ENCODE measurements around the gene PTPRR. TPM values are rescaled to one million over a fixed set of nuclear protein-coding genes. Genes with fewer than 3 reads are reported as not detected.
A peak's percentile ranks its signal among the peaks of the same experiment; 100 is the strongest.

PTPRR gene
- total and polyA plus RNA-seq, 9 donors: 1.1 to 3.3 (median 2.3) TPM

GRCh38 chr12:70918321-70918720 lies 2.2 kb downstream of the PTPRR start:
- no peak overlapping the region for H3K27ac ChIP-seq (ENCODE audit: low read length)
- H3K27me3 ChIP-seq (ENCODE audit: control insufficient read depth, insufficient read depth, low read length): peaks cover 14% of the 10 kb centered on the region
- no peak overlapping the region for H3K4me3 ChIP-seq (ENCODE audit: low read length)
- WGBS (ENCODE audit: insufficient coverage): no CpG with 5 or more reads among the region's 1 CpG
- no peak for DNase-seq
- no peaks in the 10 kb centered on the region for H3K4me1 ChIP-seq (ENCODE audit: control insufficient read depth, insufficient read depth, low read length)
- no peaks in the 10 kb centered on the region for H3K9me3 ChIP-seq (replicated peaks; ENCODE audit: control insufficient read depth, low read depth, low read length)
- H3K36me3 ChIP-seq (ENCODE audit: control insufficient read depth, insufficient read depth, low read length): no peaks in the 10 kb centered on the region

GRCh38 chr12:70910666-70911065 lies 9.9 kb downstream of the PTPRR start:
- Histone ChIP-seq H3K4me3 (ENCODE audit: low read length) (no peak overlapping the region), H3K9me3 (replicated peaks; ENCODE audit: control insufficient read depth, low read depth, low read length) (no peaks in the 10 kb centered on the region), H3K27ac (ENCODE audit: low read length) (no peak overlapping the region), H3K36me3 (ENCODE audit: control insufficient read depth, insufficient read depth, low read length) (no peaks in the 10 kb centered on the region), H3K4me1 (ENCODE audit: control insufficient read depth, insufficient read depth, low read length) (no peaks in the 10 kb centered on the region), H3K27me3 (ENCODE audit: control insufficient read depth, insufficient read depth, low read length) (no peaks in the 10 kb centered on the region)
- no peak for DNase-seq
- WGBS (ENCODE audit: insufficient coverage): no CpG with 5 or more reads among the region's 1 CpG

GRCh38 chr12:70908978-70909377 lies 11.6 kb downstream of the PTPRR start:
- Histone ChIP-seq H3K4me1 (ENCODE audit: control insufficient read depth, insufficient read depth, low read length) (no peaks in the 10 kb centered on the region), H3K4me3 (ENCODE audit: low read length) (no peak overlapping the region), H3K27ac (ENCODE audit: low read length) (no peak overlapping the region), H3K9me3 (replicated peaks; ENCODE audit: control insufficient read depth, low read depth, low read length) (no peaks in the 10 kb centered on the region), H3K36me3 (ENCODE audit: control insufficient read depth, insufficient read depth, low read length) (no peaks in the 10 kb centered on the region), H3K27me3 (ENCODE audit: control insufficient read depth, insufficient read depth, low read length) (no peaks in the 10 kb centered on the region)
- WGBS (ENCODE audit: insufficient coverage): 83% methylated on average over 1 of the region's 1 CpG
- DNase-seq: no peak

- H3K4me1 ChIP-seq (ENCODE audit: control insufficient read depth, insufficient read depth, low read length): no peaks in the 10 kb centered on the region
- 60% methylated on average over 1 of the region's 2 CpGs for WGBS (ENCODE audit: insufficient coverage)
Observed at GRCh38 chr12:70907412-70907811, 13.1 kb downstream of the PTPRR start.

GRCh38 chr12:70895956-70896355 lies 24.6 kb downstream of the PTPRR start:
- no peak overlapping the region for H3K4me3 ChIP-seq (ENCODE audit: low read length)
- H3K27me3 ChIP-seq (ENCODE audit: control insufficient read depth, insufficient read depth, low read length): no peaks in the 10 kb centered on the region
- DNase-seq: no peak
- WGBS (ENCODE audit: insufficient coverage): no CpG with 5 or more reads among the region's 1 CpG
- no peak overlapping the region for H3K27ac ChIP-seq (ENCODE audit: low read length)
- no peaks in the 10 kb centered on the region for H3K9me3 ChIP-seq (replicated peaks; ENCODE audit: control insufficient read depth, low read depth, low read length)
- H3K36me3 ChIP-seq (ENCODE audit: control insufficient read depth, insufficient read depth, low read length): no peaks in the 10 kb centered on the region
- H3K4me1 ChIP-seq (ENCODE audit: control insufficient read depth, insufficient read depth, low read length): no peaks in the 10 kb centered on the region

More at GRCh38 chr12:70907412-70907811, 13.1 kb downstream of the PTPRR start:
- Histone ChIP-seq H3K9me3 (replicated peaks; ENCODE audit: control insufficient read depth, low read depth, low read length) (no peaks in the 10 kb centered on the region), H3K36me3 (ENCODE audit: control insufficient read depth, insufficient read depth, low read length) (no peaks in the 10 kb centered on the region), H3K27ac (ENCODE audit: low read length) (no peak overlapping the region), H3K4me3 (ENCODE audit: low read length) (no peak overlapping the region), H3K27me3 (ENCODE audit: control insufficient read depth, insufficient read depth, low read length) (no peaks in the 10 kb centered on the region)
- peak; percentile 15 for DNase-seq

GRCh38 chr12:70892593-70892992 lies 27.9 kb downstream of the PTPRR start:
- 71% methylated on average over 3 of the region's 5 CpGs for WGBS (ENCODE audit: insufficient coverage)
- Histone ChIP-seq H3K9me3 (replicated peaks; ENCODE audit: control insufficient read depth, low read depth, low read length) (no peaks in the 10 kb centered on the region), H3K4me3 (ENCODE audit: low read length) (no peak overlapping the region), H3K27ac (ENCODE audit: low read length) (no peak overlapping the region), H3K36me3 (ENCODE audit: control insufficient read depth, insufficient read depth, low read length) (no peaks in the 10 kb centered on the region), H3K4me1 (ENCODE audit: control insufficient read depth, insufficient read depth, low read length) (no peaks in the 10 kb centered on the region), H3K27me3 (ENCODE audit: control insufficient read depth, insufficient read depth, low read length) (no peaks in the 10 kb centered on the region)
- no peak for DNase-seq

GRCh38 chr12:70890895-70891832 lies 29.4 kb downstream of the PTPRR start:
- WGBS (ENCODE audit: insufficient coverage): no CpG with 5 or more reads among the region's 1 CpG
- no peaks in the 10 kb centered on the region for H3K27me3 ChIP-seq (ENCODE audit: control insufficient read depth, insufficient read depth, low read length)
- H3K9me3 ChIP-seq (replicated peaks; ENCODE audit: control insufficient read depth, low read depth, low read length): no peaks in the 10 kb centered on the region
- no peaks in the 10 kb centered on the region for H3K4me1 ChIP-seq (ENCODE audit: control insufficient read depth, insufficient read depth, low read length)
- peak; percentile 10 for DNase-seq
- H3K36me3 ChIP-seq (ENCODE audit: control insufficient read depth, insufficient read depth, low read length): no peaks in the 10 kb centered on the region
- H3K4me3 ChIP-seq (ENCODE audit: low read length): no peak overlapping the region
- no peak overlapping the region for H3K27ac ChIP-seq (ENCODE audit: low read length)

- Histone ChIP-seq H3K4me3 (ENCODE audit: low read length) (no peak overlapping the region), H3K4me1 (ENCODE audit: control insufficient read depth, insufficient read depth, low read length) (no peaks in the 10 kb centered on the region), H3K27me3 (ENCODE audit: control insufficient read depth, insufficient read depth, low read length) (no peaks in the 10 kb centered on the region), H3K36me3 (ENCODE audit: control insufficient read depth, insufficient read depth, low read length) (no peaks in the 10 kb centered on the region), H3K9me3 (replicated peaks; ENCODE audit: control insufficient read depth, low read depth, low read length) (no peaks in the 10 kb centered on the region), H3K27ac (ENCODE audit: low read length) (no peak overlapping the region)
- 6% methylated on average over 2 of the region's 3 CpGs for WGBS (ENCODE audit: insufficient coverage)
- DNase-seq: peak; percentile 75
Observed at GRCh38 chr12:70885956-70886355, 34.6 kb downstream of the PTPRR start.

- no peaks in the 10 kb centered on the region for H3K9me3 ChIP-seq (replicated peaks; ENCODE audit: control insufficient read depth, low read depth, low read length)
- no peak overlapping the region for H3K27ac ChIP-seq (ENCODE audit: low read length)
- no peak overlapping the region for H3K4me3 ChIP-seq (ENCODE audit: low read length)
- DNase-seq: no peak
- H3K27me3 ChIP-seq (ENCODE audit: control insufficient read depth, insufficient read depth, low read length): no peaks in the 10 kb centered on the region
- H3K36me3 ChIP-seq (ENCODE audit: control insufficient read depth, insufficient read depth, low read length): no peaks in the 10 kb centered on the region
- WGBS (ENCODE audit: insufficient coverage): no CpG with 5 or more reads among the region's 1 CpG
- H3K4me1 ChIP-seq (ENCODE audit: control insufficient read depth, insufficient read depth, low read length): no peaks in the 10 kb centered on the region
Observed at GRCh38 chr12:70883855-70884254, 36.7 kb downstream of the PTPRR start.

GRCh38 chr12:70880744-70881143 lies 39.8 kb downstream of the PTPRR start:
- no CpG with 5 or more reads among the region's 1 CpG for WGBS (ENCODE audit: insufficient coverage)
- Histone ChIP-seq H3K4me3 (ENCODE audit: low read length) (no peak overlapping the region), H3K36me3 (ENCODE audit: control insufficient read depth, insufficient read depth, low read length) (no peaks in the 10 kb centered on the region), H3K4me1 (ENCODE audit: control insufficient read depth, insufficient read depth, low read length) (no peaks in the 10 kb centered on the region), H3K27ac (ENCODE audit: low read length) (no peak overlapping the region), H3K27me3 (ENCODE audit: control insufficient read depth, insufficient read depth, low read length) (no peaks in the 10 kb centered on the region), H3K9me3 (replicated peaks; ENCODE audit: control insufficient read depth, low read depth, low read length) (no peaks in the 10 kb centered on the region)
- no peak for DNase-seq
